Body of pancreas (tissue), 4 donors: ENCODE data around the gene MTCL3.

Experiments used
- ATAC-seq: fragments of 150-250 bp; one replicate; pipeline ENCODE4 v1.9.1; 2016
- DNase-seq, 4 donors: peaks; one replicate each; pipeline ENCODE4 v3.0.0-alpha.2; 2019
- H3K27ac ChIP-seq, 4 donors: fragments of 200-600 bp; sonication (generic); 1 replicate in 3 of 4; 2 replicates in 1 of 4; pipeline versions ENCODE4 v1.5.1 to v1.6.1; 2016 to 2019; ENCODE audit warnings: mild to moderate bottlenecking in 1 of 4, mixed read lengths in 1 of 4, moderate library complexity in 1 of 4
- H3K27me3 ChIP-seq, 2 donors: fragments of 200-600 bp; sonication (generic); one replicate each; pipeline ENCODE4 v1.6.0; 2016; ENCODE audit warnings: mild to moderate bottlenecking in 1 of 2
- H3K36me3 ChIP-seq, 2 donors: fragments of 200-600 bp; sonication (generic); replicated peaks in 1 of 2; 2 replicates each; pipeline ENCODE4 v1.5.1; 2016; ENCODE audit warnings: low read depth in 2 of 2; ENCODE audit not compliant: insufficient read depth in 1 of 2
- H3K4me1 ChIP-seq: fragments of 200-600 bp; sonication (generic); one replicate; pipeline ENCODE4 v1.6.0; 2016
- H3K4me3 ChIP-seq, 2 donors: fragments of 200-600 bp; sonication (generic); 1 replicate in 1 of 2; 2 replicates in 1 of 2; pipeline ENCODE4 v1.5.1; 2016 to 2019
- H3K9me3 ChIP-seq, 3 donors: fragments of 200-600 bp; sonication (generic); 1 replicate in 2 of 3; 2 replicates in 1 of 3; pipeline ENCODE4 v1.5.1; 2016
- CTCF ChIP-seq, 7 experiments: fragments of 450-650 bp in 4 of 7; fragments of 200-600 bp in 3 of 7; sonication (generic) in 3 of 7; IDR thresholded peaks; one replicate each; pipeline ENCODE4 v1.5.1; 2016 to 2019; ENCODE audit warnings: antibody characterized with exemption in 7 of 7
- POLR2A ChIP-seq, 3 donors: fragments of 450-650 bp; IDR thresholded peaks; one replicate each; pipeline ENCODE4 v1.6.1; 2016; ENCODE audit warnings: antibody characterized with exemption in 3 of 3, mild to moderate bottlenecking in 2 of 3
- WGBS, 2 donors: methylation state at CpG; one replicate each; pipeline ENCODE4 v1.1.5; 2017; 5-methylcytosine and 5-hydroxymethylcytosine counted together
- intact Hi-C: fragments of 100-400 bp; cut with DNase I; formaldehyde crosslinking; loops from one replicate; pipeline ENCODE4 v1.15.1; 2023

MTCL3 gene

GRCh38 chr6:127456465-127456864, 62.7 kb downstream of the MTCL3 start:
- TF ChIP-seq CTCF (IDR thresholded peaks at IDR 0.05): no peak
- TF ChIP-seq POLR2A (IDR thresholded peaks at IDR 0.05): no peak
- Histone ChIP-seq H3K4me1 (peaks cover 8% of the 10 kb centered on the region), H3K36me3 (no peaks in the 10 kb centered on the region), H3K27me3 (no peaks in the 10 kb centered on the region), H3K9me3 (no peaks in the 10 kb centered on the region), H3K27ac (no peak overlapping the region), H3K4me3 (no peak overlapping the region)
- WGBS, 2 donors: 91 to 94% methylated on average over 3 of the region's 3 CpGs
- ATAC-seq (no peak), DNase-seq (no peak)
- intact Hi-C loops: no loop called here

- no peak overlapping the region for H3K4me3 ChIP-seq
- ATAC-seq (no peak), DNase-seq (no peak)
- no peak overlapping the region for H3K27ac ChIP-seq
- peaks cover 3% of the 10 kb centered on the region for H3K4me1 ChIP-seq
- TF ChIP-seq POLR2A (IDR thresholded peaks at IDR 0.05) (no peak), CTCF (IDR thresholded peaks at IDR 0.05) (no peak)
- no peaks in the 10 kb centered on the region for H3K36me3 ChIP-seq
- H3K27me3 ChIP-seq: no peaks in the 10 kb centered on the region
- intact Hi-C loops: no loop called here
- H3K9me3 ChIP-seq: no peaks in the 10 kb centered on the region
- 81 to 83% methylated on average over 2 of the region's 2 CpGs for WGBS, 2 donors
Measured at GRCh38 chr6:127453845-127454619, 65.1 kb downstream of the MTCL3 start.

- no peak overlapping the region for H3K4me3 ChIP-seq
- no peaks in the 10 kb centered on the region for H3K36me3 ChIP-seq
- DNase-seq (no peak), ATAC-seq (no peak)
- H3K27ac ChIP-seq: no peak overlapping the region
- no peak for TF ChIP-seq POLR2A (IDR thresholded peaks at IDR 0.05)
- TF ChIP-seq CTCF (IDR thresholded peaks at IDR 0.05): no peak
- intact Hi-C loops: no loop called here
- H3K9me3 ChIP-seq: no peaks in the 10 kb centered on the region
- H3K27me3 ChIP-seq: no peaks in the 10 kb centered on the region
- H3K4me1 ChIP-seq: no peaks in the 10 kb centered on the region
Measured at GRCh38 chr6:127452803-127453202, 66.3 kb downstream of the MTCL3 start.

- DNase-seq: no peak
- no peaks in the 10 kb centered on the region for H3K36me3 ChIP-seq
- no peaks in the 10 kb centered on the region for H3K4me1 ChIP-seq
- H3K9me3 ChIP-seq: no peaks in the 10 kb centered on the region
- intact Hi-C loops: no loop called here
- no peak for TF ChIP-seq CTCF (IDR thresholded peaks at IDR 0.05)
- no peak for TF ChIP-seq POLR2A (IDR thresholded peaks at IDR 0.05)
- WGBS, 2 donors: 81 to 85% methylated on average over 3 of the region's 3 CpGs
- no peak overlapping the region for H3K27ac ChIP-seq
- no peak for ATAC-seq
- H3K27me3 ChIP-seq: no peaks in the 10 kb centered on the region
- H3K4me3 ChIP-seq: no peak overlapping the region
Measured at GRCh38 chr6:127451388-127451787, 67.7 kb downstream of the MTCL3 start.

GRCh38 chr6:127447780-127448179, 71.4 kb downstream of the MTCL3 start:
- TF ChIP-seq CTCF (IDR thresholded peaks at IDR 0.05): no peak
- TF ChIP-seq POLR2A (IDR thresholded peaks at IDR 0.05): no peak
- DNase-seq (no peak), ATAC-seq (no peak)
- Histone ChIP-seq H3K9me3 (no peaks in the 10 kb centered on the region), H3K27ac (no peak overlapping the region), H3K27me3 (no peaks in the 10 kb centered on the region), H3K4me3 (no peak overlapping the region), H3K36me3 (no peaks in the 10 kb centered on the region), H3K4me1 (no peaks in the 10 kb centered on the region)
- intact Hi-C loops: no loop called here
